ENCODE measurements around the gene RASAL3.
A peak's percentile ranks its signal among the peaks of the same experiment; 100 is the strongest.

RASAL3 gene

GRCh38 chr19:15432629-15433518, 31.5 kb downstream of the RASAL3 start:
- DNase-seq, result peak; percentile 76

GRCh38 chr19:15432018-15432494, 32.3 kb downstream of the RASAL3 start:
- DNase-seq, result no peak

- no peak for DNase-seq
These were observed 32.8 kb downstream of the RASAL3 start for GRCh38 chr19:15431396-15432017.

GRCh38 chr19:15430526-15431120, 33.7 kb downstream of the RASAL3 start:
- no peak for DNase-seq

- DNase-seq, result no peak
These were observed 34.4 kb downstream of the RASAL3 start for GRCh38 chr19:15429825-15430467.

GRCh38 chr19:15428956-15429824, 35.2 kb downstream of the RASAL3 start:
- no peak for DNase-seq

- DNase-seq, result no peak
These were observed 36.3 kb downstream of the RASAL3 start for GRCh38 chr19:15427991-15428471.

- DNase-seq, result no peak
These were observed 37.0 kb downstream of the RASAL3 start for GRCh38 chr19:15427350-15427700.

- DNase-seq, result no peak
These were observed 37.6 kb downstream of the RASAL3 start for GRCh38 chr19:15426485-15427349.

GRCh38 chr19:15425321-15425950, 38.9 kb downstream of the RASAL3 start:
- no peak for DNase-seq

- no peak for DNase-seq
These were observed 39.6 kb downstream of the RASAL3 start for GRCh38 chr19:15424692-15425272.

- DNase-seq, result no peak
These were observed 40.2 kb downstream of the RASAL3 start for GRCh38 chr19:15424121-15424520.

GRCh38 chr19:15423130-15423529, 41.2 kb downstream of the RASAL3 start:
- no peak for DNase-seq

GRCh38 chr19:15422296-15423075, 41.9 kb downstream of the RASAL3 start:
- DNase-seq, result no peak

GRCh38 chr19:15421721-15422260, 42.6 kb downstream of the RASAL3 start:
- DNase-seq, result peak; percentile 95

- DNase-seq, result no peak
These were observed 43.1 kb downstream of the RASAL3 start for GRCh38 chr19:15421136-15421695.

- DNase-seq, result no peak
These were observed 44.8 kb downstream of the RASAL3 start for GRCh38 chr19:15419413-15420025.

Measured in NCI-H446 treated with DMSO at 0.1 percent for 48 hours (cell line).